CD4-positive, alpha-beta T cell treated with Interleukin-15 for 1 hour (primary cell): ENCODE data around the gene BEND6.
"Not testable (repeated sequence)": the region's sequence is repeated elsewhere in the genome, so short reads cannot be mapped to it uniquely, and the experiment has no call there.

Experiments
- DNase-seq: peaks from one replicate; pipeline ENCODE4 v3.0.0-alpha.2; 2020

BEND6 gene

DNA sequence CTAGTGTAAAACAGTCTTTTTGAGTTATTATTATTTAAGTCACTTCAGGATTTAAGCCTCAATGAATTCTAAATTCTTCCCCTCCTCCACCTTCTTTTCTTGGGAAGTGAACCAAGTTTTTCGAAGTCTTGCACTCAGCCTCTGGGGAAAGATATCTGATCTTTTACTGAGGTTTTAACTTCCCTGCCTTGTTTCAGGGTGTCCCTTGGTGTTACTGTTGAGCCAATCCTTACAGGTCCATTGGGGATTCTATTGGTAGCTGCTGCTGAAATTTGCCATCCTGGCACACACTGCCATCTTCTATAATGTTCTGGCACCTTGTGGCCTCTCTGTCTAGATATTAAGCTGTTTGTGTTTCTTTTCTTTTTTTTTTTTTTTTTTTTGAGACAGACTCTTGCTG, 31.7 kb downstream of the BEND6 start:
- no peak for DNase-seq

DNA sequence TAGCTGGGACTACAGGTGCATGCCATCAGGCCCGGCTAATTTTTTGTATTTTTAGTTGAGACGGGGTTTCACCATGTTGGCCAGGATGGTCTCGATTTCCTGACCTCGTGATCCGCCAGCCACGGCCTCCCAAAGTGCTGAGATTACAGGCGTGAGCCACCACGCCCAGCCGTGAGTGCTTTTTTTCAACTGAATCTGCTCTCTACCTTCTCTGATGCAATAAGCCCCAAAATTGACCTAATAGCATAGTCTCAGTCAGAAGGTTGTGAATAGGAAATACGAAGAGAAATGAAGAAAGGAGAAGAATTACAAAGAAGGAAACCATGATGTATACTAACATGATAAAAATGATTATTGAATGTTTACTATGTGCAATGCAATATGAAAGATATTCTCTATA, 33.2 kb downstream of the BEND6 start:
- DNase-seq = no peak

DNA sequence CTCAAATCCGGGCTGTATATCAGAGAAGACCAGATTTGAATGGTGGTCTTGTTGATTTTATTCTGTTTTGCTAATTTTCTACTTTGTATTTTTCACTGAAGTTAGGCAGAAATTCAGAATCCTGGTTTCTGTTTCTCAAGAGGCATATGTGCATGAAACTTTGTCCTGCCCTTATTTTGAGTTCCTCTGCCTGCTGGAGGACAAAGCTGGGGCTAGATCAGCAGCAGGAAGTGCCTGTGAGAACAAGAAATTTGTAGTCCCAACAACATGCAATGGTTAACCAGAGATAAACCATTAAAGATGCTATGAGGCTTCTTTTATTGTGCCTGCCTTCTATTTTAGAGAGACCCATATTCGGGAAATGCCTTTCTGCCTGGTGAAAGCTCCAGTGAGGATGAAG, 37.1 kb downstream of the BEND6 start:
- DNase-seq = no peak

DNA sequence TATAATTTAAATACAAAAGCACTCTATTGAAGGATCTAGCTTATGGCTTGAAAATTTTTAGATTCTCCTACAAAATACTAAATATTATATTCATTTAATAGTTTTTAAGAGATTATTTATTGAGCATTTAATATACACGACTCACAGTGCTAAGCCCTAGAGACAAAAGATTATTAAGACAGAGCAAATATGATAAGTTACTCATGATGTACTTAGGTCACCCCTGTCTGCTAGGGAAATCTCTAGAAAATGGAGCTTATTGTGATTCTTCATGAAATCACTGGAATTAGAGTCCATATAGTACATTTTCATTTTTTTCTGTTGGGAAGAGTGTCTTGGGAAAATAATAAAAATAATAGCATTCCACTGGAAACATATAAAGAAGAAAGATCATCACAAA, 37.8 kb downstream of the BEND6 start:
- DNase-seq = no peak

DNA sequence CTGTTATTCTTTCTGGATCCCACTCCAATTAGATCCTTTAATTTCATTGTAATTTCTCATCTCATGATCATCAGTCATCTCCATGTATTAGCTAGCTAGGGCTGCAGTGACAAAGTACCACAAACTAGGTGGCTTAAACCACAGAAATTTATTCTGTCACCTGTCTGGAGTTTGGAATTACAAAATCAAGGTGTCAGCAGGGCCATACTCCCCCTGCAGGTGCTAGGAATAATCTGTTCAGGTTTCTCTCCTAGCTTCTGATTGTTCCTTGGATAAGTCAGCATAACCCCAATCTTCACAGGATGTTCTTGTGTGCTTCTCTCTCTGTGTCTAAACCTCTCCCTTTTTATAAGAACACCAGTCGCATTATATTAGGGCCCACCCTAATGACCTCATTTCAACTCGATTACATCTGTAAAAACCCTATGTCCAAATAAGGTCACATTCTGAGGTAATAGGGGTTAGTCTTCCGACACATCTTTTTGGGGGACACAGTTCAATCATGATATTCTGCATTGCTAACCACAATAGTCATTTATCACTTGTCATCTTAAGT, 40.5 kb downstream of the BEND6 start:
- no peak for DNase-seq

DNA sequence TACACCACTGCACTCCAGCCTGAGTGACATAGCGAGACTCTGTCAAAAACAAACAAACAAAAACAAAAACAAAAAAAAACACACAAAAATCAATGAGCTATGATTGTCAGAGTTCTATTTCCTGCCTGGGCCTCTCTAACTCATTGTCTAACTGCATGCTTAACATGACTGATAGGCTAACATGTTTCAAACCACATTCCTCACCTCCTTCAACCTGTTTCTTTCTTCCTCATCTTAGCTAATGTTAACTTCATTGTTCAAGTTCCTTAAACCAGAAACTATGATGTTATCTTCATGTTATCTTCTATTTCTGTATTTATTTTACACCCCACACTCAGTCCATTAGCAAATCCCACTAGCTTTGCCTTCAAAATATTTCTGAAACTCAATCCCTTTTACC, 41.5 kb downstream of the BEND6 start:
- no peak for DNase-seq

DNA sequence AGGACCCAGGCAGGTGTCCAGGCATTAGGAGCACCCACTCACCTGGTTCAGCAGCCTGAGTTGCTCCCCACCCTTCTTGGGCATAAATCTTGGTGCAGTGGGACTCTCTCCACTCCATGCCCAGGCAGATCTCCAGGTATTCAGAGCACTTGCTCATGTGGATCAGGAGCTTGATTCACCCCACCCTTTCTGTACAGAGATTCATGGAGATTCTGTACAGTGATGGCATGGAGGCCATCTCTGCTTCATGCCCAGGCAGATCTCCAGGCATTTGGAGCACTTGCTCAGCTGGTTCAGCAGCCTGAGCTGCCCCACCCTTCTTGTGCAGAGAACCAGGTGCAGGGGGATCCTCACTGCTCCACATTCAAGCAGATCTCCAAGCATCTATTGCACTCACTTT, 44.1 kb downstream of the BEND6 start:
- DNase-seq = no peak

DNA sequence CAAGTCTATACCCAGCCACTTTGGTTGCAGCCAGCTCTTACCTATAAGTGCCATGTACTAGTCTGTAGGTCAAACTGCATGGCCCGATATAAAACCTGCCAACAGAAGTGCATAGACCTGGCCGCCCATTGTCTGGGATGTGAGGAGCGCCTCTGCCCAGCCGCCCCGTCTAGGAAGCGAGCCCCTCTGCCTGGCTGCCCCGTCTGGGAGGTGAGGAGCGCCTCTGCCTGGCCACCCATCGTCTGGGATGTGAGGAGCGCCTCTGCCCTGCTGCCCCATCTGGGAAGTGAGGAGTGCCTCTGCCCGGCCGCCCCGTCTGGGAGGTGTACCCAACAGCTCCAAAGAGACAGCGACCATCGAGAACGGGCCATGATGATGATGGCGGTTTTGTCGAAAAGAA, 44.8 kb downstream of the BEND6 start:
- not testable (repeated sequence) for DNase-seq

DNA sequence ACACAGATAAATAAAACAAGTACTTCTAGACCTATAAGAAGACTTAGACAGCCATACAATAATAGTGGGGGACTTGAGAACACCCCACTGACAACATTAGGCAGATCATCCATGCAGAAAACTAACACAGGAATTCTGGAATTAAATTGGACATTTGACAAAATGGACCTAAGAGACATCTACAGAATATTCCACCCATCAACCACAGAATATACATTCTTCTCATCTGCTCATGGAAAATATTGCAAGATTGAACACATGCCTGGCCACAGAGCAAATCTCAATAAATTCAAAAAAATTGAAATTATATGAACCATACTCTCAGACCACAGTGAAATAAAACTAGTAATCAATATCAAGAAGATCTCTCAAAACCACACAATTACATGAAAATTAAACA, 47.3 kb downstream of the BEND6 start:
- DNase-seq = no peak

DNA sequence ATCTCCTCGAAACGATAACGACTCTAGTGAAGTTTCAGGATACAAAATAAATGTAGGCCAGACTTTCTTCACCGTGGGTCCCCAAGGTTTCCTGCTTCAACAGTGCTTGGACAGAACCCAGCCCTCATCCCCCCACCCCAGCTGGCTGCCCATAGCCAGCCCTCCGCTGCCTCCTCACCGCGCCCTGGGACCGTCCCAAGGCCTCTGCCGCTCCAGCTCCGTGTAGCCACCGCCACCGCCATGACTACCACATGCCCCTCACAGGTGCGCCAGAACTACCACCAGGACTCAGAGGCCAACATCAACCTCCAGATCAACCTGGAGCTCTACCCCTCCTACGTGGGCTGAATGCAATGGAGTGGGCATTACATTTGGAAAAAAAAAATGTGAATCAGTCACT, 49.4 kb downstream of the BEND6 start:
- no peak for DNase-seq

DNA sequence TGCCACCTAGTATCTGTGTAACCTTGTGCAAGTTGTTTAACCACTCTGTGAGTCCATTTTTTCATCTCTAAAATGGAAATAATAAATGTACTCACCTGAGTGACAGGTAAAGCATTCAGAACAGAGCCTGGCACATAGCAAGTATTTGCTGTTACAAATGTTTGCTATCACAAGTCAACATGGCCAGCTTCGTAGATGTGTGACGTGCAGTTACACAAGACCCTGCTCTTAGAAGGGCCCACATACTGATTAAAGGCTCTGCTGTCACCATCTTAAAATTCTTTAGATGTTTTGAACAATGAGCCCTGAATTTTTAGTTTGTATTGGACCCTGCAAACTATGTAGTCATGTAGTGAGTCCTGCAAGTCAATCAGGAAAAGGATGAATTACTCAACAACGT, 51.2 kb downstream of the BEND6 start:
- DNase-seq = no peak

DNA sequence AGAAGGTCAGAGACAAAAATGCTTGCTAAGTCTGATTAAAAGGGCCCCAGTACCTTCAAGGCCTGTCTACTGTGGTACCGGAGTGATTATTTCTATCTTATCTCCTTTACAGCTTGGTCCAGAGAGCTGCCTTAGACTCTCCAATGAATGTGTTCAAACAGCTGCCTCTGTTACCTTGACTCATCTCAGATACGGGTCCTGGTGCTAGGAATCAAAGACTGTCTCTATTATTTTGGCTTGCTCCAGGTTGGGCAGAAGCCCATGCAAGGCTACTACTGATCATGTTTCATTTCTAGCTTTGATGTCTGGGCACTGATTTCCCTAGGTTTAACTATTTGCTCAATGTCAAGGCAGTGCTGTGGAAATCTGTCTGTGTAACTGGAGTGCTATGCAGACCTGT, 53.2 kb downstream of the BEND6 start:
- DNase-seq = not testable (repeated sequence)

DNA sequence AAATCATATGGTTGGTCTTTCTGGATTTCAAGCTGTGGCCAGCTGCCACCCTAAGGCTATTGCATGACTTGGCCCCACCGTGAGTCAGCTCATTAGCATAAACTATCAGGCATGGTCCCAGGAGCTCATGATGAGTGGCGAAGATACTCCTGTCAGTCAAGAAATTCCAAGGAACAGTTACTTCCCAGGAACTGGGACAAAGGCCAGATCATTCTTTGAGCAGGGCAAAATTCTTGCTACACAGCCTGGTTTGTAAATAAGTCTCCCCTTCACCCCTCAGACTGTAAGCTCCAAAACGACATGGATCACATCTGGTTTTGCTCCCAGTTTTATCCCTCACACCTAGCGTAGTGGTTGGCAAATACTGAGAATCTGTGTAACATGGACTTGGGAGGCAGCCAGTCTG, 58.6 kb downstream of the BEND6 start:
- no peak for DNase-seq

DNA sequence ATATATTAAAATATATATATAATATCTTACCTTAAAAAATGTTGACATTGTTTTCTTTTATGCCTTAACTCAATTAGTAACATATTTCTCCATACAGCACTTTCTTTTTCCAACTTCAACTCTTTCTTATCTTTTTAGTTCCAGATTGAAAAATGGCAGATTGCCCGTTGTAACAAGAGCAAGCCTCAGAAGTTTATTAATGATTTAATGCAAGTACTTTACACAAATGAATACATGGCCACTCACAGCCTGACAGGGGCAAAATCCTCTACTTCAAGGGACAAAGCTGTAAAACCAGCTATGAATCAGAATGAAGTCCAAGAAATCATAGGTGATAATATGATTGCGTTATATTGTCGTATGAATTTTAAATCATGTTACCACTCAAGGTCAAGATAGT, 62.2 kb downstream of the BEND6 start:
- no peak for DNase-seq

DNA sequence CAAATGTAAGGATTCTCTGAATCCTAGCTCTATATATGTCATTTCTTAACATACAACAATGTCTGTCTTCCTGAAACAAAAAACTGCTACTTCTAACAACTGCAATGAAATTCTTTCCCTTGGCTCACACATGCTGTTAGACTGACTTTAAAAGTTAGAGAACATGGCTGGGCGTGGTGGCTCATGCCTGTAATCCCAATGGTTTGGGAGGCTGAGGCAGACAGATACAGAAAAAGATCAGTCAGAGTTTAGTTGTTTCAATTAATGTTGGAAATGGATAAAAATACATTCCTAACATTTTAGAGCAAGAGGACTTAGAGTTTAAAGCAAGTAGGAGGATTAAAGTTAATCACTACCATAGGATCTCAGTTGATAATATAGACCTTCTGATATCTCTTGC, 62.9 kb downstream of the BEND6 start:
- no peak for DNase-seq

DNA sequence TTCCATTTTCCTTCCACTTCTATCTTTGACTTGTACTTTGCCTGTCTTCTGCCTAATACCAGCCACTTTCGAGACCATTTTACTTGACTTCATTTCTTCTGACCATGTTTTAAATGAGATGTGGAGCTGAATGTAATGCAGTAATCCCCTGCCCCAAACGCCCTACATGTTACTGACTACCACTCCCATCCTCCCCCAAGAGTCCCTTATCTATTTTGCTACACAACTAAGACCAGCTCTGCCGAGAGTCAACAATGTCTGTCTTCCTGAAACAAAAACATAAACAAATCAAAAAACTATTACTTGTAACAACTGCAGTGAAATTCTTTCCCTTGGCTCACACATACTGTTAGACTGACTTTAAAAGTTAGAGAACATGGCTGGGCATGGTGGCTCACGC, 64.5 kb downstream of the BEND6 start:
- no peak for DNase-seq

DNA sequence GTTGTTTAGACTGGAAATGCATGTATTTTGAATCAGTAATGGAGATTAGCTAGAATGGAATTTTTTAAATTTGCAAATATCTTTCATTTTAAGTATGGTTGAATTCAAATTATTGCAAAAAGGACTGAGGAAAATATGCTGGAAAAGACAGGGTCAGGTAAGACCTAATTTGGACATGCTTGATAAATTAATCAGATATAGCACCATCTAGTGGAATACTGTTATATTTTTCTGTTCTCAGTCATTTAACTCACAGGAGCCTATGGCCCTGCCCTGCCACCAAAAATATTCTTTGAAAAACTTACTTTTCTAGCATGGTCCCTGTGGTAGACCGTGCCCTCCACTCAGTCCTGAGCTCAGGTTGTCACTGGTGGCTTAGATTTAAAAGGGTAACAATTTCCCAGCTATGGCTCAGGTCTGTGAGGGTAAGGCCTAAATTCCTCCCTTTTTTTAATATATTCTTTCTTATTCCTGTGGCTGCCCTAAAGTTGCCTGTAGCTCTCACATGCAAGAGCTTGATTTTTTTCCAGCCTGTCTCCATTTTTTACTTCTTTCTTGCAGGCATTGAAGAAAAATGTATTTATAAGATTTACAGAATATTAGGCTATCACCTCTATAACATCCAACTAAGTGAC, 66.3 kb downstream of the BEND6 start:
- no peak for DNase-seq

DNA sequence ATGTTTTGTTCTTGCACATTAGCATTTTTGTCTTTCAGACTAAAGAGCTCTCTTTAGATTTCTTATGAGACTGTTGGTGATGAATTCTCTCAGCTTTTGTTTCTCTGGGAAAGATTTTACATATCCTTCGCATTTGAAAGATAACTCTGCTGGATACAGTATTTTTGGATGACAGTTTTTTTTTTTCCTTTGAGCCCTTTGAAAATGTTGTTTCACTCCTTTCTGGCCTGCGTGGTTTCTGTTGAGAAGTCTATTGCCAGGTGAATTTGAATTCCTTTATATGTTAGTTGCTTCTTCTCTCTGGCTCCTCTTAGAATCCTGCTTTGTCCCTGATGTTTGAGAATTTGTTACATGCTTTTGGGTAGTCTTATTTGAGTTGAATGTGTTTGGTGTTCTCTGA, 69.4 kb downstream of the BEND6 start:
- no peak for DNase-seq

DNA sequence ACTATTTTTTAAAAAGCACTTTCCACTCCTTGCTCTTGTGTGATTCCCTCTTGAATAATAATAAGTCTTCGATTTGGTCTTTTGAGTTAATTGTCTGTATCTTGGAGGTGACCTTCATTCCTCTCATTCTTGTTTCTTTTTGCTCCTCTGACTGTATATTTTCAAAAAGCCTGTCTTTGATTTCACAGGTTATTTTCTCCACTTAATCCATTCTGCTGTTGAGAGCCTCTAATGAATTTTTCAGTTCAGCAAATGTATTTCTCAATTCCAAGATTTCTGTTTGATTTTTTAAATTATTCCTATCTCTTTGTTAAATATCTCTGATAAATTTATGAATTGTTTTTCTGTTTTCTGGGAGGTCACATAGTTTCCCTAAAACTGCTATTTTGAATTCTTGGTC, 69.9 kb downstream of the BEND6 start:
- DNase-seq = no peak

DNA sequence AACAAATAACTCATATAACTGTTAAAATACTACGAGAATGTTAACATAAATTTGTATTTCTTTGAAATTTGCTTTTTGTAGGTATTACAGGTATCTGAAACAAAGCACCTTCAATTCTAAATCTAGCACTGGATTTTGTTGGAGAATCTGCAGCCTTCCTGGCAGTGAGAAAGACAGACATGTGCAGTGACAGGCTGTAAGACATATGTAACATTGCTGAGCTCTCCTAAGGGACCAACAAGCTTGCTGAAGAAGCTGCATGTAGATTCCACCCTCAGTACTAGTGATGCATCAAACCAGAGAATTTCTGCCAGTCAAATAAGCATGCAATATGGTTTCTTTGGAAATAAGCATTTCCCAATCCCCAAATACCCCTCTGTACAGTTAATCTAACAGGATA, 71.1 kb downstream of the BEND6 start:
- DNase-seq = no peak

DNA sequence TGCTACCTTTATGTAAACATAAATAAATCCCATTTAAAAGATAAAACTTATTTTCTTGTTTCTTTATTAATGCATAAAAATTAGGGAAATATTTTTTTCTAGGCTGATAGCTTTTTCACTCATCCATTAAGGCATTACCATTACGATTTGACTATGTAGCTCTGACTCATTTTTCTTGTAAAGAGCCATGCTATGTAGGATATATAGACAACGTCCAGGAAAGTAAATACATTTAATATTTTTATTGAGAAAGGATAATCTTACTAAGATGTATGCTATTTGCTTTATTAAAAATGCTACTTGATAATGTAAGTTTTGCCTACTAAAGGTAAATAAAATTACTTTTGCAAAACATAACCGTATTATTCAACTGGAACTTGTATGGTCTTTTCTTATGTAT, 72.4 kb downstream of the BEND6 start:
- no peak for DNase-seq

DNA sequence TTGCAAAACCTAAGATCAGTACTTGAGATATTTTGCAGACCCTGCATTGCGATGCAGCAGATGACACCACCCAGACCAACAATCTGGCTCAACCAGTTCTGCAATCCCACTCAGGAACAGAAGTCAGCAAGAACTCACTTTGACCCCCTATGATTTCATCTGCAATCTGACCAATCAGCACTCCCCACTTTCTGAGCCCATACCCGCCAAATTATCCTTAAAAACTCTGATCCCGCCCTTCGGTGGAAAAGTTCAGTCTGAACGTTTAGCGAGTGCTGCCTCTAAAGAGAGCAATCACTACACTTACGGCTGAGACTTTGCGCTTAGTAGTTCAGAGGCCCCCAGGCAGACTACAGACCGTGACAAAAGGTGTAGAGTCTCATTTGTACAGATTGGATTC, 74.3 kb downstream of the BEND6 start:
- no peak for DNase-seq

DNA sequence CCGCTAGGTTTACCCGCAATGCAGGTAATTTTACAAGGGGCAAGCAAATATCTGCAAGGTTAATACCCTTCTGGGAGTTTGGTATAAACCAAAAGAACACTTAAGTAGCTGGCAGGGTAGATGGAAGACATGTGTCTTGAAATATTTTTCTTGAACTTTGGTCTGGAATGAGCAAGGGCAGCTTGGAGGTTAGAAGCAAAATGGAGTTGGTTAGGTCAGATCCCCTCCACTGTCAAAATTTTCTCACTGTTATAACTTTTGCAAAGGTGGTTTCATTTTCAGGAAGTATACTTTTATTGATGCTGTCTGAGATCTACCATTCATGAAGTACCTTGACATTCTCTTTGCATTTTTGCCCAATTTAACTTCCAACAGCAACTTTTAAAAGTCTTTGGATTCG, 78.3 kb downstream of the BEND6 start:
- no peak for DNase-seq

DNA sequence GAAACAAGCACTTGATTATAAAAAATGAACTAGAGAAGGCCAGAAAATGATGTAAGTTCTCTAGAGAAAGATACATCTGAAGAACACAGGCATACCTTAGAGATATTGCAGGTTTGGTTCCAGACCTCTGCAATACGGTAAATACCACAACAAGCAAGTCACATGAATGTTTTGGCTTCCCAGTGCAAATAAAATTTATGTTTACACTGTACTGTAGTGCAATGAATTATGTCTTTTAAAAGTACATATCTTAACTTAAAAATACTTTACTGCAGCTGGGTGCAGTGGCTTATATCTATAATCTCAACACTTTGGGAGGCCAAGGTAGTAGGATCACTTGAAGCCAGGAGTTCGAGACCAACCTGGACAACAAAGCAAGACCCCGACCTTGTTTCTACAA, 80.6 kb downstream of the BEND6 start:
- DNase-seq = no peak

DNA sequence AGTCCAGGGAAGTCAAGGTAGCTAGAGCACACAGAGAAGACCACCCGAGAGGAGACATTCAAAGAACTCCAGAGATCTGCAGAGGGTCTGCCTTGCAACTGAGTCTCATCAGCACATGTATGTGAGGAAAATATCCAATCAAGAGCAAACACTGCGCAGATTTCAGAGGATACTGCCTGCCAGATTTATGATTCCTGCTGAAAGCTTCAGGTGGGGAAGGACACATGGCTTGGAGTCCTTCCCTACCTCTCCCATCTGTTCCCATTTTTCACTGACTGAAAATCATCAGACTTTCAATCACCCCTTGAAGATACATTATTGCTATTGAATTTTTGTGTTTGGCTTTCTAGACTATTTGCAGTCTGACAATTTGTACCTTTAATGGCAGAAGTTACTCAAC, 84.0 kb downstream of the BEND6 start:
- no peak for DNase-seq

DNA sequence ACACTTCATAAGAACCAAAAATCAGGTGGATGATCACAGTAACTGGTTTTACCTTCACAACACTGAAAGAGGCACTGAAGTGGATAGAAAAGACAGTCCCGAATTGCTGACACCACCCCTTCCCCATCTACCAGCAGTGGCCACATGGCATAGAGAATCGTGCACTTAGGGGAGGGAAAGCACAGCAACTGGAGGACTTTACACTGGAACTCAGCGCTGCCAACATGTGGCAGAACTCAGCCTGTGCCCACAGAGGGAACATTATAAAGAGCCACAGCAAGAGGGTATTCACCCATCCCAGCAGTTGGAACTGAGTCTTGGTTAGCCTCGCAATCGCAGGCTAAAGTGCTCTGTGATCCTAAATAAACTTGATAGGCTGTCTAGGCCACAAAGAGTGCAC, 85.1 kb downstream of the BEND6 start:
- no peak for DNase-seq
